Large intestine (tissue), 3 donors: ENCODE data around the gene HCRTR1. TPM values are rescaled to one million over a fixed set of nuclear protein-coding genes. Genes with fewer than 3 reads are reported as not detected.
A peak's percentile ranks its signal among the peaks of the same experiment; 100 is the strongest.

ENCODE experiments used
- DNase-seq, 2 donors: peaks; one replicate each; pipeline versions ENCODE4 v3.0.0 to v3.0.0-alpha.2; 2013
- H3K27ac ChIP-seq: one replicate; pipeline ENCODE4 v1.5.1; 2013; ENCODE audit warnings: low read length
- H3K27me3 ChIP-seq: 2 replicates; pipeline ENCODE4 v1.6.1; 2013; ENCODE audit warnings: low read length; ENCODE audit not compliant: control insufficient read depth, insufficient read depth
- H3K36me3 ChIP-seq: 2 replicates; pipeline ENCODE4 v1.6.1; 2013; ENCODE audit warnings: low read length; ENCODE audit not compliant: control insufficient read depth, insufficient read depth
- H3K4me1 ChIP-seq: one replicate; pipeline ENCODE4 v1.6.1; 2013; ENCODE audit warnings: low read length; ENCODE audit not compliant: control insufficient read depth, insufficient read depth
- H3K4me3 ChIP-seq: one replicate; pipeline ENCODE4 v1.5.1; 2013; ENCODE audit warnings: low read length
- H3K9me3 ChIP-seq: one replicate; pipeline ENCODE4 v1.6.1; 2013; ENCODE audit warnings: mild to moderate bottlenecking, low read depth, low read length, moderate library complexity; ENCODE audit not compliant: control insufficient read depth
- WGBS: methylation state at CpG from one replicate; pipeline ENCODE4 v1.1.5; 2013; ENCODE audit warnings: low lambda C conversion rate; ENCODE audit not compliant: insufficient coverage; 5-methylcytosine and 5-hydroxymethylcytosine counted together
- polyA plus RNA-seq: library from polyadenylated mRNA; unstranded; fragments of 120-200 nt; gene quantifications from one replicate; pipeline ENCODE4 v1.2.1, GENCODE V29; 2013

The HCRTR1 gene
- polyA plus RNA-seq, 1 donor = 0.81 TPM

- no CpG with 5 or more reads among the region's 3 CpGs for WGBS
- H3K4me1 ChIP-seq = peaks cover 8% of the 10 kb centered on the region
- H3K4me3 ChIP-seq = no peak overlapping the region
- H3K36me3 ChIP-seq = peaks cover 72% of the 10 kb centered on the region
- H3K27me3 ChIP-seq = no peaks in the 10 kb centered on the region
- H3K9me3 ChIP-seq = no peaks in the 10 kb centered on the region
- no peak for DNase-seq
- no peak overlapping the region for H3K27ac ChIP-seq
Measured at GRCh38 chr1:31632649-31633048, 15.2 kb downstream of the HCRTR1 start.

GRCh38 chr1:31633117-31633516, 15.6 kb downstream of the HCRTR1 start:
- H3K4me3 ChIP-seq = no peak overlapping the region
- no CpG with 5 or more reads among the region's 4 CpGs for WGBS
- DNase-seq = no peak
- H3K4me1 ChIP-seq = peaks cover 10% of the 10 kb centered on the region
- H3K36me3 ChIP-seq = peaks cover 69% of the 10 kb centered on the region
- no peaks in the 10 kb centered on the region for H3K9me3 ChIP-seq
- H3K27me3 ChIP-seq = no peaks in the 10 kb centered on the region
- H3K27ac ChIP-seq = no peak overlapping the region

GRCh38 chr1:31637915-31638673, 20.6 kb downstream of the HCRTR1 start:
- 43% methylated on average over 1 of the region's 5 CpGs for WGBS
- peak overlapping the region; percentile 72 for H3K27ac ChIP-seq

GRCh38 chr1:31639543-31639942, 22.1 kb downstream of the HCRTR1 start:
- H3K36me3 ChIP-seq = peaks cover 10% of the 10 kb centered on the region
- no peaks in the 10 kb centered on the region for H3K9me3 ChIP-seq
- peaks cover 24% of the 10 kb centered on the region for H3K4me1 ChIP-seq
- H3K4me3 ChIP-seq = no peak overlapping the region
- 100% methylated on average over 1 of the region's 5 CpGs for WGBS
- no peak overlapping the region for H3K27ac ChIP-seq
- DNase-seq = no peak
- no peaks in the 10 kb centered on the region for H3K27me3 ChIP-seq

More at GRCh38 chr1:31637915-31638673, 20.6 kb downstream of the HCRTR1 start:
- peak; percentile 70 to 82 for DNase-seq
- Histone ChIP-seq H3K9me3 (no peaks in the 10 kb centered on the region), H3K4me1 (peaks cover 18% of the 10 kb centered on the region), H3K36me3 (peaks cover 20% of the 10 kb centered on the region), H3K27me3 (no peaks in the 10 kb centered on the region), H3K4me3 (no peak overlapping the region)

- no peak overlapping the region for H3K4me3 ChIP-seq
- H3K36me3 ChIP-seq = peaks cover 4% of the 10 kb centered on the region
- peaks cover 24% of the 10 kb centered on the region for H3K4me1 ChIP-seq
- no peaks in the 10 kb centered on the region for H3K27me3 ChIP-seq
- no peak overlapping the region for H3K27ac ChIP-seq
- H3K9me3 ChIP-seq = no peaks in the 10 kb centered on the region
- no peak for DNase-seq
Measured at GRCh38 chr1:31640179-31640578, 22.7 kb downstream of the HCRTR1 start.

GRCh38 chr1:31640964-31641363, 23.5 kb downstream of the HCRTR1 start:
- H3K27ac ChIP-seq = no peak overlapping the region
- 90% methylated on average over 2 of the region's 4 CpGs for WGBS
- H3K9me3 ChIP-seq = no peaks in the 10 kb centered on the region
- H3K4me3 ChIP-seq = no peak overlapping the region
- peaks cover 31% of the 10 kb centered on the region for H3K4me1 ChIP-seq
- DNase-seq = no peak
- no peaks in the 10 kb centered on the region for H3K27me3 ChIP-seq
- H3K36me3 ChIP-seq = no peaks in the 10 kb centered on the region

GRCh38 chr1:31642366-31642765, 24.9 kb downstream of the HCRTR1 start:
- Histone ChIP-seq H3K27ac (no peak overlapping the region), H3K4me1 (peaks cover 26% of the 10 kb centered on the region), H3K4me3 (no peak overlapping the region), H3K9me3 (no peaks in the 10 kb centered on the region), H3K36me3 (no peaks in the 10 kb centered on the region), H3K27me3 (no peaks in the 10 kb centered on the region)
- DNase-seq = no peak
- no CpG with 5 or more reads among the region's 4 CpGs for WGBS

- no peaks in the 10 kb centered on the region for H3K36me3 ChIP-seq
- no peak overlapping the region for H3K4me3 ChIP-seq
- no peaks in the 10 kb centered on the region for H3K27me3 ChIP-seq
- DNase-seq = no peak
- peaks cover 23% of the 10 kb centered on the region for H3K4me1 ChIP-seq
- no peaks in the 10 kb centered on the region for H3K9me3 ChIP-seq
- WGBS = no CpG with 5 or more reads among the region's 3 CpGs
- no peak overlapping the region for H3K27ac ChIP-seq
Measured at GRCh38 chr1:31642897-31643296, 25.4 kb downstream of the HCRTR1 start.

GRCh38 chr1:31643976-31644559, 26.6 kb downstream of the HCRTR1 start:
- DNase-seq = no peak
- H3K9me3 ChIP-seq = no peaks in the 10 kb centered on the region
- no peaks in the 10 kb centered on the region for H3K36me3 ChIP-seq
- peak overlapping the region; percentile 93 for H3K27ac ChIP-seq
- peak overlapping the region; percentile 70 for H3K4me3 ChIP-seq
- no peaks in the 10 kb centered on the region for H3K27me3 ChIP-seq
- no CpG with 5 or more reads among the region's 18 CpGs for WGBS
- H3K4me1 ChIP-seq = peaks cover 13% of the 10 kb centered on the region

- H3K27ac ChIP-seq = peak within 1 kb of the TSS; percentile 93
- peaks cover 13% of the 10 kb centered on the region for H3K4me1 ChIP-seq
- peak within 1 kb of the TSS; percentile 70 for H3K4me3 ChIP-seq
- H3K9me3 ChIP-seq = no peaks in the 10 kb centered on the region
- DNase-seq = peak; percentile 98 to 99
- no peaks in the 10 kb centered on the region for H3K27me3 ChIP-seq
- H3K36me3 ChIP-seq = no peaks in the 10 kb centered on the region
- no CpG with 5 or more reads among the region's 56 CpGs for WGBS
Measured at GRCh38 chr1:31644560-31645273, 27.2 kb downstream of the HCRTR1 start, which contains the start of gene PEF1. PEF1 (minus strand) TSS chr1:31644876; CDS start chr1:31644864, 12 bp downstream.
